SU-DHL-6 (cell line): ENCODE results near the gene CLNK.

ENCODE experiments used
- H2AFZ ChIP-seq: fragments of 200-600 bp; sonication (generic); 2 replicates; pipeline ENCODE4 v1.6.1; 2014; ENCODE audit warnings: low read depth, mild to moderate bottlenecking, moderate library complexity, mixed read lengths, antibody characterized with exemption, low read length; ENCODE audit not compliant: severe bottlenecking
- H3F3A ChIP-seq: fragments of 200-600 bp; shearing (Covaris generic); 2 replicates; pipeline ENCODE4 v1.6.0; 2016; ENCODE audit warnings: antibody characterized with exemption, mild to moderate bottlenecking; ENCODE audit not compliant: insufficient read depth
- H3K27ac ChIP-seq: fragments of 200-600 bp; sonication (generic); 2 replicates; pipeline ENCODE4 v1.5.1; 2016; ENCODE audit warnings: low read depth, mild to moderate bottlenecking, low read length, moderate library complexity, mixed read lengths
- H3K27me3 ChIP-seq: fragments of 200-600 bp; sonication (generic), shearing (Covaris generic); 2 replicates; pipeline ENCODE4 v1.6.0; 2014; ENCODE audit warnings: mild to moderate bottlenecking, low read length
- H3K36me3 ChIP-seq: fragments of 200-600 bp; sonication (generic); 2 replicates; pipeline ENCODE4 v1.6.1; 2014; ENCODE audit warnings: mild to moderate bottlenecking, low read length, mixed read lengths
- H3K4me2 ChIP-seq: fragments of 300-600, 200-600 bp; shearing (Covaris generic), sonication (generic); 2 replicates; pipeline ENCODE4 v1.6.0; 2014; ENCODE audit warnings: low read length, low read depth, mild to moderate bottlenecking; ENCODE audit not compliant: poor library complexity, severe bottlenecking
- H3K4me3 ChIP-seq: fragments of 200-600 bp; sonication (generic); 2 replicates; pipeline ENCODE4 v1.5.1; 2014; ENCODE audit warnings: antibody characterized with exemption, low read length, mild to moderate bottlenecking, mixed read lengths; ENCODE audit not compliant: insufficient read depth, poor library complexity, severe bottlenecking
- H3K79me2 ChIP-seq: fragments of 200-600 bp; sonication (generic); 2 replicates; pipeline ENCODE4 v1.6.1; 2014; ENCODE audit warnings: mild to moderate bottlenecking, low read length, moderate library complexity; ENCODE audit not compliant: insufficient read depth
- H3K9ac ChIP-seq: fragments of 200-600 bp; sonication (generic); 2 replicates; pipeline ENCODE4 v1.7.0; 2014; ENCODE audit warnings: mild to moderate bottlenecking, low read length
- H3K9me2 ChIP-seq: fragments of 200-600 bp; sonication (generic); replicated peaks from 2 replicates; pipeline ENCODE4 v1.6.1; 2014; ENCODE audit warnings: low read length; ENCODE audit not compliant: insufficient read depth
- H3K9me3 ChIP-seq: fragments of 200-600 bp; sonication (generic); 2 replicates; pipeline ENCODE4 v1.6.1; 2014; ENCODE audit warnings: low read length, mixed read lengths; ENCODE audit not compliant: insufficient read depth
- H4K20me1 ChIP-seq: fragments of 200-600 bp; sonication (generic); 2 replicates; pipeline ENCODE4 v1.6.1; 2014; ENCODE audit warnings: low read depth, mild to moderate bottlenecking, antibody characterized with exemption, low read length, moderate library complexity, mixed read lengths
- CTCF ChIP-seq: fragments of 200-600 bp; sonication (generic); IDR thresholded peaks from one replicate; pipeline ENCODE4 v1.5.1; 2017; ENCODE audit warnings: antibody characterized with exemption, mild to moderate bottlenecking, low read length, moderate library complexity; ENCODE audit not compliant: insufficient read depth, poor library complexity, severe bottlenecking
- EZH2phosphoT487 ChIP-seq: fragments of 200-600 bp; sonication (generic), shearing (Covaris generic); conservative IDR thresholded peaks from 2 replicates; pipeline ENCODE4 v1.6.1; 2018; ENCODE audit warnings: mild to moderate bottlenecking, antibody characterized with exemption, low read length, moderate library complexity, mixed read lengths

Gene CLNK

GRCh38 chr4:10732235-10732913, 47.8 kb upstream of the CLNK start:
- Histone ChIP-seq H3K36me3 (no peaks in the 10 kb centered on the region), H3K79me2 (no peaks in the 10 kb centered on the region), H2AFZ (no peak overlapping the region), H3K4me2 (no peak overlapping the region), H3K9ac (no peak overlapping the region), H3K27me3 (no peaks in the 10 kb centered on the region), H3F3A (no peaks in the 10 kb centered on the region), H3K4me3 (no peak overlapping the region), H4K20me1 (no peaks in the 10 kb centered on the region), H3K9me2 (no peaks in the 10 kb centered on the region), H3K27ac (no peak overlapping the region), H3K9me3 (no peaks in the 10 kb centered on the region)
- no peak for TF ChIP-seq EZH2phosphoT487
- TF ChIP-seq CTCF: no peak

GRCh38 chr4:10731690-10732089, 47.1 kb upstream of the CLNK start:
- Histone ChIP-seq H3K9me2 (no peaks in the 10 kb centered on the region; the same call in 1 of the 2 replicates), H3F3A (no peaks in the 10 kb centered on the region), H3K4me2 (no peak overlapping the region), H3K9ac (no peak overlapping the region), H3K27ac (no peak overlapping the region), H2AFZ (no peak overlapping the region), H3K9me3 (no peaks in the 10 kb centered on the region), H3K4me3 (no peak overlapping the region), H3K36me3 (no peaks in the 10 kb centered on the region), H3K27me3 (no peaks in the 10 kb centered on the region), H3K79me2 (no peaks in the 10 kb centered on the region), H4K20me1 (no peaks in the 10 kb centered on the region)
- TF ChIP-seq CTCF (no peak), EZH2phosphoT487 (no peak)

GRCh38 chr4:10731162-10731561, 46.6 kb upstream of the CLNK start:
- H3K27ac ChIP-seq: no peak overlapping the region
- H3K4me3 ChIP-seq: no peak overlapping the region
- H2AFZ ChIP-seq: no peak overlapping the region
- H3K27me3 ChIP-seq: no peaks in the 10 kb centered on the region
- H3K9me3 ChIP-seq: no peaks in the 10 kb centered on the region
- H3K9ac ChIP-seq: no peak overlapping the region
- no peaks in the 10 kb centered on the region for H3K36me3 ChIP-seq
- no peaks in the 10 kb centered on the region for H3K79me2 ChIP-seq
- H4K20me1 ChIP-seq: no peaks in the 10 kb centered on the region
- no peaks in the 10 kb centered on the region; the same call in 1 of the 2 replicates for H3K9me2 ChIP-seq
- no peak overlapping the region for H3K4me2 ChIP-seq
- TF ChIP-seq EZH2phosphoT487: no peak
- TF ChIP-seq CTCF: no peak
- H3F3A ChIP-seq: no peaks in the 10 kb centered on the region
